OCI-LY7 (cell line): Measurements from ENCODE around the gene ADCY1. TPM values are rescaled to one million over a fixed set of nuclear protein-coding genes. Genes with fewer than 3 reads are reported as not detected.

Source experiments
- BruUV-seq: library from RNA; stranded (reverse); fragments of 400-500 nt; replicated peaks from 2 replicates; lab custom pipeline; 2021; lab: Mats Ljungman, UMichigan
- CTCF ChIA-PET: fragments of 300-600 bp; sonication (Branson Sonifier 250); formaldehyde crosslinking; loops from one replicate; lab custom pipeline; 2022; ENCODE audit warnings: antibody characterized with exemption; ENCODE audit not compliant: unreplicated experiment; lab: Charles Lee
- POLR2A ChIA-PET: fragments of 300-600 bp; sonication (Branson Sonifier 250); formaldehyde crosslinking; loops from one replicate; lab custom pipeline; 2022; ENCODE audit warnings: antibody characterized with exemption; lab: Charles Lee
- DNase-seq: peaks from one replicate; pipeline ENCODE4 v3.0.0-alpha.2; 2015; ENCODE audit warnings: low spot score
- H2AFZ ChIP-seq: fragments of 200-600 bp; sonication (generic), shearing (Covaris generic); 2 replicates; pipeline ENCODE4 v1.6.1; 2014; ENCODE audit warnings: mild to moderate bottlenecking, antibody characterized with exemption, low read length, moderate library complexity
- H3K27ac ChIP-seq: fragments of 200-600 bp; sonication (generic); 2 replicates; pipeline ENCODE4 v1.5.1; 2014; ENCODE audit warnings: mixed run types, low read depth, mild to moderate bottlenecking, moderate library complexity, low read length, inconsistent platforms; ENCODE audit not compliant: poor library complexity, severe bottlenecking
- H3K36me3 ChIP-seq: fragments of 200-600 bp; sonication (generic); 2 replicates; pipeline ENCODE4 v1.6.1; 2014; ENCODE audit warnings: mild to moderate bottlenecking, antibody characterized with exemption, low read length, moderate library complexity, mixed read lengths; ENCODE audit not compliant: insufficient read depth
- H3K4me1 ChIP-seq: fragments of 200-600 bp; sonication (generic); 2 replicates; pipeline ENCODE4 v1.5.1; 2014; ENCODE audit warnings: mild to moderate bottlenecking, low read length; ENCODE audit not compliant: insufficient read depth, poor library complexity, severe bottlenecking
- H3K4me2 ChIP-seq: fragments of 200-600 bp; sonication (generic); 2 replicates; pipeline ENCODE4 v1.6.1; 2014; ENCODE audit warnings: mild to moderate bottlenecking, low read length
- H3K4me3 ChIP-seq: fragments of 200-600 bp; sonication (generic); 2 replicates; pipeline ENCODE4 v1.5.1; 2014; ENCODE audit warnings: mild to moderate bottlenecking, low read depth, low read length; ENCODE audit not compliant: poor library complexity, severe bottlenecking
- H3K79me2 ChIP-seq: fragments of 200-600 bp; sonication (generic); 2 replicates; pipeline ENCODE4 v1.6.1; 2016; ENCODE audit warnings: low read depth, mild to moderate bottlenecking, low read length, moderate library complexity, mixed read lengths; ENCODE audit not compliant: insufficient read depth
- H3K9me2 ChIP-seq: fragments of 200-600 bp; sonication (generic); 2 replicates; pipeline ENCODE4 v1.6.1; 2016; ENCODE audit warnings: mild to moderate bottlenecking, low read length, mixed read lengths; ENCODE audit not compliant: insufficient read depth
- H3K9me3 ChIP-seq: fragments of 200-600 bp; sonication (generic); 2 replicates; pipeline ENCODE4 v1.6.1; 2014; ENCODE audit warnings: mild to moderate bottlenecking, mixed run types, low read length, mixed read lengths
- H4K20me1 ChIP-seq: fragments of 200-600 bp; sonication (generic); 2 replicates; pipeline ENCODE4 v1.6.1; 2014; ENCODE audit warnings: mild to moderate bottlenecking, antibody characterized with exemption, low read length, moderate library complexity, mixed read lengths; ENCODE audit not compliant: insufficient read depth
- CTCF ChIP-seq: fragments of 200-600 bp; sonication (generic); conservative IDR thresholded peaks from 2 replicates; pipeline ENCODE4 v1.5.1; 2014; ENCODE audit warnings: mild to moderate bottlenecking, antibody characterized with exemption, low read length, moderate library complexity, mixed read lengths
- EZH2phosphoT487 ChIP-seq: fragments of 200-600 bp; sonication (generic); IDR thresholded peaks from 2 replicates; pipeline ENCODE4 v1.6.1; 2018; ENCODE audit warnings: low read depth, borderline replicate concordance, mild to moderate bottlenecking, mixed run types, antibody characterized with exemption, low read length, moderate library complexity, mixed read lengths
- intact Hi-C: fragments of 100-400 bp; cut with micrococcal nuclease; formaldehyde crosslinking; loops from one replicate; pipeline ENCODE4 v1.10.0; 2022; ENCODE audit not compliant: unreplicated experiment
- total RNA-seq, 2 experiments: library from RNA; depleted of rRNA in 1 of 2; stranded (reverse); fragments of >200 nt in 1 of 2; shearing (Covaris generic) in 1 of 2; gene quantifications; 2 replicates each; pipeline ENCODE4 v1.2.3, GENCODE V29; 2014 to 2022

ADCY1 gene
- total RNA-seq, 2 experiments from 2014 or later = 0.13 TPM; not detected in 1

GRCh38 chr7:45715471-45716352, 141.5 kb downstream of the ADCY1 start:
- H3K79me2 ChIP-seq = no peaks in the 10 kb centered on the region
- no peaks in the 10 kb centered on the region for H3K9me2 ChIP-seq
- no peak for DNase-seq
- H3K9me3 ChIP-seq = no peaks in the 10 kb centered on the region
- H3K4me1 ChIP-seq = no peaks in the 10 kb centered on the region
- BruUV-seq = no TSS peak
- H3K4me3 ChIP-seq = no peak overlapping the region
- no peak for TF ChIP-seq EZH2phosphoT487
- no peak for TF ChIP-seq CTCF
- no peak overlapping the region for H3K27ac ChIP-seq
- no peak overlapping the region for H2AFZ ChIP-seq
- H3K36me3 ChIP-seq = no peaks in the 10 kb centered on the region
- H3K4me2 ChIP-seq = no peak overlapping the region
- ChIA-PET POLR2A (interaction anchor here (0.6 kb wide), 1 partner anchor 109 kb away, joined by 4 read pairs; no protein-coding TSS in a partner anchor), CTCF (no interaction called here)
- no peaks in the 10 kb centered on the region for H4K20me1 ChIP-seq
- intact Hi-C loops = no loop called here

GRCh38 chr7:45716380-45717203, 142.4 kb downstream of the ADCY1 start:
- Histone ChIP-seq H3K27ac (no peak overlapping the region), H3K9me3 (no peaks in the 10 kb centered on the region), H3K79me2 (no peaks in the 10 kb centered on the region), H3K36me3 (no peaks in the 10 kb centered on the region), H3K4me3 (no peak overlapping the region), H2AFZ (no peak overlapping the region), H4K20me1 (no peaks in the 10 kb centered on the region), H3K4me2 (no peak overlapping the region), H3K9me2 (no peaks in the 10 kb centered on the region), H3K4me1 (no peaks in the 10 kb centered on the region)
- BruUV-seq = no TSS peak
- intact Hi-C loops = no loop called here
- no peak for TF ChIP-seq CTCF
- TF ChIP-seq EZH2phosphoT487 = no peak
- ChIA-PET CTCF (no interaction called here), POLR2A (no interaction called here)
- no peak for DNase-seq
